GM12878 (cell line): Measurements from ENCODE around the gene SNAPC4. TPM values are rescaled to one million over a fixed set of nuclear protein-coding genes. Genes with fewer than 3 reads are reported as not detected.

Experiments
- ATAC-seq: fragments of 200-7000 bp; cut with Tn5 transposase; 3 replicates; pipeline ENCODE4 v1.9.1; 2020; ENCODE audit warnings: mild to moderate bottlenecking, moderate library complexity
- BruUV-seq: library from RNA; stranded (reverse); fragments of 400-500 nt; replicated peaks from 2 replicates; lab custom pipeline; 2021; lab: Mats Ljungman, UMichigan
- CTCF ChIA-PET: fragments of 300-600 bp; sonication (Branson Sonifier 250); formaldehyde crosslinking; extraction: SDS; loops from one replicate; lab custom pipeline; 2021; ENCODE audit warnings: inconsistent platforms; lab: Yijun Ruan, JAX
- POLR2A ChIA-PET: fragments of 350-600 bp; formaldehyde crosslinking; extraction: SDS; loops from one replicate; lab custom pipeline; 2021; ENCODE audit warnings: inconsistent platforms; lab: Charles Lee
- RAD21 ChIA-PET: fragments of 300-600 bp; sonication (Branson Sonifier 250); formaldehyde crosslinking; loops from one replicate; lab custom pipeline; 2023; ENCODE audit warnings: antibody characterized with exemption; ENCODE audit not compliant: unreplicated experiment; lab: Charles Lee
- SMC1A ChIA-PET: fragments of 300-600 bp; sonication (Branson Sonifier 250); formaldehyde crosslinking; loops from one replicate; lab custom pipeline; 2023; ENCODE audit not compliant: unreplicated experiment, uncharacterized antibody; lab: Charles Lee
- DNase-seq: peaks from one replicate; pipeline ENCODE4 v3.0.0-alpha.2; 2011; ENCODE audit warnings: low read depth, low spot score
- FAIRE-seq: peaks from 3 replicates; lab custom pipeline; 2011; peaks lifted over from hg19 to GRCh38; lab: Jason Lieb, UNC
- H2AFZ ChIP-seq: 2 replicates; pipeline ENCODE4 v1.6.0; 2011; ENCODE audit warnings: low read depth, low read length, control low read depth; ENCODE audit not compliant: control insufficient read depth
- H3K27ac ChIP-seq: 2 replicates; pipeline ENCODE4 v1.5.1; 2011; ENCODE audit warnings: control low read depth; ENCODE audit not compliant: control insufficient read depth, insufficient read depth
- H3K27me3 ChIP-seq, 2 experiments: replicated peaks in 1 of 2; 2 replicates each; pipeline versions ENCODE4 v1.6.0 to v1.6.1; 2011; ENCODE audit warnings: low read length in 1 of 2; ENCODE audit not compliant: control insufficient read depth in 2 of 2, insufficient read depth in 2 of 2
- H3K36me3 ChIP-seq, 2 experiments: 2 replicates each; pipeline ENCODE4 v1.5.1; 2011; ENCODE audit warnings: low read length in 1 of 2; ENCODE audit not compliant: control insufficient read depth in 2 of 2, insufficient read depth in 2 of 2
- H3K4me1 ChIP-seq: 2 replicates; pipeline ENCODE4 v1.6.1; 2011; ENCODE audit warnings: mild to moderate bottlenecking, low read length, moderate library complexity, mixed read lengths; ENCODE audit not compliant: control insufficient read depth, insufficient read depth
- H3K4me2 ChIP-seq: 2 replicates; pipeline ENCODE4 v1.6.0; 2011; ENCODE audit warnings: control low read depth; ENCODE audit not compliant: control insufficient read depth, insufficient read depth
- H3K4me3 ChIP-seq: fragments of 200-600 bp; sonication (generic); 2 replicates; pipeline ENCODE4 v1.5.1; 2016
- H3K79me2 ChIP-seq: 2 replicates; pipeline ENCODE4 v1.6.0; 2011; ENCODE audit warnings: low read length; ENCODE audit not compliant: control insufficient read depth, insufficient read depth
- H3K9ac ChIP-seq: 2 replicates; pipeline ENCODE4 v1.8.0; 2011; ENCODE audit warnings: low read length, control low read depth, mixed read lengths; ENCODE audit not compliant: control insufficient read depth, insufficient read depth
- H3K9me3 ChIP-seq: replicated peaks from 3 replicates; pipeline ENCODE4 v1.5.1; 2011; ENCODE audit warnings: mild to moderate bottlenecking, low read length; ENCODE audit not compliant: control insufficient read depth, insufficient read depth
- H4K20me1 ChIP-seq: 2 replicates; pipeline ENCODE4 v1.6.0; 2011; ENCODE audit not compliant: control insufficient read depth, insufficient read depth
- ATF7 ChIP-seq: fragments of 450-650 bp; IDR thresholded peaks from 2 replicates; pipeline ENCODE4 v1.6.1; 2016; ENCODE audit warnings: low read depth, mild to moderate bottlenecking
- BHLHE40 ChIP-seq, 2 experiments: fragments of 450-650 bp in 1 of 2; IDR thresholded peaks; 2 replicates each; pipeline ENCODE4 v1.6.1; 2011 to 2017; ENCODE audit warnings: low read depth in 2 of 2, borderline replicate concordance in 1 of 2, improper control_type of control experiment in 1 of 2, low read length in 1 of 2, mild to moderate bottlenecking in 1 of 2
- CTCF ChIP-seq, 3 experiments: IDR thresholded peaks in 2 of 3; conservative IDR thresholded peaks in 1 of 3; 2 replicates each; pipeline ENCODE4 v1.5.1; 2011; ENCODE audit warnings: low read depth in 3 of 3, low read length in 3 of 3, mild to moderate bottlenecking in 3 of 3, control low read depth in 2 of 3, moderate library complexity in 2 of 3, inconsistent platforms in 1 of 3, mixed read lengths in 1 of 3; ENCODE audit not compliant: control insufficient read depth in 2 of 3, insufficient read depth in 1 of 3; ENCODE audit errors: extremely low read depth in 1 of 3
- CUX1 ChIP-seq: IDR thresholded peaks from 2 replicates; pipeline ENCODE4 v1.6.1; 2012; ENCODE audit warnings: improper control_type of control experiment, low read depth, low read length; ENCODE audit not compliant: insufficient replicate concordance
- EGR1 ChIP-seq, 2 experiments: IDR thresholded peaks; 1 replicate in 1 of 2; 2 replicates in 1 of 2; pipeline ENCODE4 v1.6.1; 2011 to 2012; ENCODE audit warnings: low read depth in 2 of 2, low read length in 2 of 2, borderline replicate concordance in 1 of 2, mild to moderate bottlenecking in 1 of 2, moderate library complexity in 1 of 2
- MYC ChIP-seq: IDR thresholded peaks from 2 replicates; pipeline ENCODE4 v1.6.1; 2011; ENCODE audit warnings: mild to moderate bottlenecking, low read length, moderate library complexity, inconsistent platforms; ENCODE audit not compliant: insufficient read depth, insufficient replicate concordance, insufficient read length, severe bottlenecking
- NBN ChIP-seq: fragments of 450-650 bp; IDR thresholded peaks from 2 replicates; pipeline ENCODE4 v1.6.1; 2016
- NR2C1 ChIP-seq: fragments of 450-650 bp; IDR thresholded peaks from 2 replicates; pipeline ENCODE4 v1.6.1; 2017; ENCODE audit warnings: antibody characterized with exemption, mild to moderate bottlenecking, moderate library complexity
- NR2F1 ChIP-seq: fragments of 450-650 bp; conservative IDR thresholded peaks from 2 replicates; pipeline ENCODE4 v1.6.1; 2017; ENCODE audit warnings: mild to moderate bottlenecking
- NRF1 ChIP-seq: conservative IDR thresholded peaks from 2 replicates; pipeline ENCODE4 v1.6.1; 2011; ENCODE audit warnings: mild to moderate bottlenecking, low read depth, low read length, improper control_type of control experiment
- PAX8 ChIP-seq: fragments of 450-650 bp; IDR thresholded peaks from 2 replicates; pipeline ENCODE4 v1.6.1; 2017; ENCODE audit warnings: mild to moderate bottlenecking, moderate library complexity
- PBX3 ChIP-seq: IDR thresholded peaks from 2 replicates; pipeline ENCODE4 v1.6.1; 2011; ENCODE audit warnings: mild to moderate bottlenecking, low read depth, low read length, moderate library complexity; ENCODE audit not compliant: insufficient replicate concordance
- RAD51 ChIP-seq: fragments of 450-650 bp; IDR thresholded peaks from 2 replicates; pipeline ENCODE4 v1.6.1; 2016; ENCODE audit warnings: moderate library complexity, mild to moderate bottlenecking, inconsistent platforms
- RB1 ChIP-seq: fragments of 450-650 bp; formaldehyde crosslinking; IDR thresholded peaks from 2 replicates; pipeline ENCODE4 v1.6.1; 2017; ENCODE audit warnings: mild to moderate bottlenecking, borderline replicate concordance
- RCOR1 ChIP-seq: conservative IDR thresholded peaks from 2 replicates; pipeline ENCODE4 v1.6.1; 2012; ENCODE audit warnings: low read depth, low read length, improper control_type of control experiment
- RELA ChIP-seq: fragments of 450-650 bp; IDR thresholded peaks from 2 replicates; pipeline ENCODE4 v1.8.0; 2014; ENCODE audit warnings: borderline replicate concordance; ENCODE audit not compliant: partially characterized antibody
- WGBS: methylation state at CpG from one replicate; pipeline ENCODE4 v1.1.6; 2016; ENCODE audit warnings: low lambda C conversion rate; ENCODE audit not compliant: insufficient replicate concordance, insufficient coverage; ENCODE audit errors: missing lambda C conversion rate; 5-methylcytosine and 5-hydroxymethylcytosine counted together
- in situ Hi-C: fragments of 300-500 bp; cut with MboI; formaldehyde crosslinking; loops from 9 replicates; pipeline ENCODE4 v1.14.3; 2018; ENCODE audit warnings: mixed read lengths
- intact Hi-C: fragments of 100-400 bp; cut with micrococcal nuclease; formaldehyde crosslinking; loops from one replicate; pipeline ENCODE4 v1.14.2; 2022; ENCODE audit not compliant: unreplicated experiment
- polyA plus RNA-seq, 11 experiments: library from polyadenylated mRNA; depleted of rRNA in 4 of 11; unstranded in 6 of 11; stranded (reverse) in 5 of 11; fragments of >200 nt; fragmentation: Nextera tagmentation in 4 of 11; fragmentation: Illumina TruSeq in 1 of 11; extraction: Ambion mirVana in 4 of 11; extraction: Trizol in 1 of 11; gene quantifications; 1 replicate in 1 of 11; 2 replicates in 10 of 11; pipeline versions ENCODE4 v1.2.1 to v1.2.3, GENCODE V29; 2011 to 2016; ENCODE audit warnings: inconsistent platforms in 2 of 11, missing spikeins in 2 of 11, low read depth in 1 of 11
- total RNA-seq, 4 experiments: library from RNA; depleted of rRNA in 3 of 4; stranded (reverse); fragments of >200 nt in 3 of 4; fragmentation: Illumina TruSeq in 1 of 4; extraction: Trizol in 1 of 4; gene quantifications; 2 replicates each; pipeline versions ENCODE4 v1.2.1 to v1.2.3, GENCODE V29; 2013 to 2021

The SNAPC4 gene
- total and polyA plus RNA-seq, 10 of the 15 experiments (the other 5 are each of a cell fraction or from before 2014, with no cell fraction given) = 0.42 to 19.8 (median 7.0) TPM

GRCh38 chr9:136370037-136370436, 29.9 kb downstream of the SNAPC4 start:
- ChIA-PET SMC1A (no interaction called here), RAD21 (no interaction called here)
- no peak for ATAC-seq
- intact Hi-C loops = no loop called here
- in situ Hi-C loops = no loop called here
- H3K4me3 ChIP-seq = no peak overlapping the region
- FAIRE-seq = no peak
- WGBS = 82% methylated on average over 18 of the region's 19 CpGs
- no peak overlapping the region for H3K9ac ChIP-seq
- DNase-seq = no peak
- H3K27ac ChIP-seq = no peak overlapping the region
- H3K79me2 ChIP-seq = no peaks in the 10 kb centered on the region
- H3K9me3 ChIP-seq = no peaks in the 10 kb centered on the region
- peaks cover 0 to 1% of the 10 kb centered on the region in 2 experiments; a peak in 3 of 4 replicates for H3K36me3 ChIP-seq
- TF ChIP-seq NR2C1 = no peak
- TF ChIP-seq PBX3 = no peak
- no peak for TF ChIP-seq RELA
- TF ChIP-seq NR2F1 = no peak
- TF ChIP-seq MYC = no peak
- TF ChIP-seq ATF7 = no peak
- no peak for TF ChIP-seq BHLHE40 (IDR thresholded peaks at IDR 0.05; ENCODE audit: borderline replicate concordance in 1 of 2, low read depth in 2 of 2, low read length in 1 of 2)
- TF ChIP-seq EGR1 (IDR thresholded peaks at IDR 0.05; ENCODE audit: borderline replicate concordance in 1 of 2, low read depth in 2 of 2, low read length in 2 of 2) = no peak
- no peak for TF ChIP-seq RAD51
- TF ChIP-seq NBN = no peak
- no peak for TF ChIP-seq NRF1
- no peak for TF ChIP-seq CUX1
- no peak for TF ChIP-seq PAX8
- no peak for TF ChIP-seq RB1
- no peak for TF ChIP-seq CTCF (IDR thresholded peaks at IDR 0.05 in 2 of 3, conservative IDR thresholded peaks at IDR 0.05 in 1 of 3; ENCODE audit: control insufficient read depth in 2 of 3, extremely low read depth in 1 of 3, insufficient read depth in 1 of 3, low read depth in 3 of 3, low read length in 3 of 3)
- TF ChIP-seq RCOR1 = no peak
- TF ChIP-seq, all 136 proteins: peak for 0
- H3K27me3 ChIP-seq = no peaks in the 10 kb centered on the region
- no peak overlapping the region for H3K4me2 ChIP-seq
- no peaks in the 10 kb centered on the region for H4K20me1 ChIP-seq
- H3K4me1 ChIP-seq = 0 out of 2 replicates have a peak, but pooled peaks cover 4% of the 10 kb centered on the region
- BruUV-seq = no TSS peak
- ChIA-PET CTCF (no interaction called here), POLR2A (no interaction called here)
- no peak overlapping the region for H2AFZ ChIP-seq
